Tibial nerve (tissue), 4 donors: Measurements from ENCODE around the gene PRKAB1. TPM values are rescaled to one million over a fixed set of nuclear protein-coding genes. Genes with fewer than 3 reads are reported as not detected.

Source experiments
- DNase-seq, 2 donors: peaks; one replicate each; pipeline ENCODE4 v3.0.0-alpha.2; 2019; ENCODE audit warnings: low spot score in 2 of 2
- H3K27ac ChIP-seq, 4 donors: fragments of 200-600 bp; sonication (generic) in 3 of 4; one replicate each; pipeline ENCODE4 v1.5.1; 2017 to 2019; ENCODE audit warnings: mild to moderate bottlenecking in 1 of 4
- H3K27me3 ChIP-seq, 2 donors: fragments of 200-600 bp; sonication (generic) in 1 of 2; one replicate each; pipeline versions ENCODE4 v1.5.1 to v1.6.0; 2017 to 2019
- H3K36me3 ChIP-seq, 3 donors: fragments of 200-600 bp; sonication (generic); one replicate each; pipeline ENCODE4 v1.5.1; 2018 to 2019
- H3K4me1 ChIP-seq, 4 donors: fragments of 200-600 bp; sonication (generic) in 3 of 4; one replicate each; pipeline ENCODE4 v1.5.1; 2017 to 2019
- H3K4me3 ChIP-seq, 4 donors: fragments of 200-600 bp; sonication (generic) in 3 of 4; one replicate each; pipeline ENCODE4 v1.5.1; 2017 to 2019; ENCODE audit warnings: mild to moderate bottlenecking in 1 of 4, moderate library complexity in 1 of 4
- H3K9me3 ChIP-seq, 4 donors: fragments of 200-600 bp; sonication (generic) in 3 of 4; one replicate each; pipeline ENCODE4 v1.5.1; 2017 to 2019
- EP300 ChIP-seq, 2 donors: sonication (generic); formaldehyde crosslinking; IDR thresholded peaks; one replicate each; pipeline ENCODE4 v1.6.1; 2017; ENCODE audit warnings: antibody characterized with exemption in 2 of 2, mild to moderate bottlenecking in 1 of 2
- POLR2A ChIP-seq, 2 donors: fragments of 450-650 bp; IDR thresholded peaks; one replicate each; pipeline ENCODE4 v1.6.1; 2017; ENCODE audit warnings: antibody characterized with exemption in 2 of 2, mild to moderate bottlenecking in 2 of 2, moderate library complexity in 2 of 2
- WGBS, 2 donors: methylation state at CpG; one replicate each; pipeline ENCODE4 v1.1.5; 2018; 5-methylcytosine and 5-hydroxymethylcytosine counted together
- total RNA-seq, 4 donors: library from RNA; depleted of rRNA; stranded (reverse); fragments of >200 nt; gene quantifications; one replicate each; pipeline ENCODE4 v1.1.0, GENCODE V29; 2016
- TF ChIP-seq, protein P1 (sequence below), 5 experiments: fragments of 200-600 bp in 3 of 5; fragments of 450-650 bp in 2 of 5; sonication (generic) in 3 of 5; IDR thresholded peaks; one replicate each; pipeline ENCODE4 v1.5.1; 2016 to 2019; ENCODE audit warnings: antibody characterized with exemption in 5 of 5, mild to moderate bottlenecking in 3 of 5, moderate library complexity in 2 of 5

PRKAB1 gene
- total RNA-seq, 4 donors from 2014 or later = 24.5 to 40.6 (median 28.3) TPM

DNA sequence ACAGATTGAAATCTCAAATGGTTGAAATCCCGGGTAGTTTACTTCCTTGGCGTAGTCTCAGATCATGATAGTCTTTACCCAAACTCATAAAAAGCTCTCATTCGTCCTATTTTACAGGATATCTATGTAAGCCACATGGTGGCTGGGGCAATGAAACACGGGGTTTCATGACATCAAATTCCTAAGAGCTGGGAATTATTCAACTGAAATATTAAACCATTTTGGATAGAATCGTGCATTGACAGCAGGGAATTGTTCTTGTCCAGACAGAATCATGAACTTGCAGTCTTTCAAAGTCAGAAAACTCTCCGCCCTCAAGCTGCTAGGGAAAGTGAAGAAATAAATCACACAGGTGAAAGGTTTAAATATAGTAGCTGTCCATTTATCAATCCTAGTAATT lies 33.2 kb upstream of the PRKAB1 start:
- Histone ChIP-seq H3K27me3 (peaks cover 0 to 8% of the 10 kb centered on the region in 2 donors), H3K4me3 (no peak overlapping the region), H3K4me1 (no peaks in the 10 kb centered on the region), H3K9me3 (no peaks in the 10 kb centered on the region), H3K36me3 (no peaks in the 10 kb centered on the region), H3K27ac (no peak overlapping the region)
- 28 to 36% methylated on average over 6 of the region's 6 CpGs for WGBS, 2 donors
- DNase-seq = no peak
- TF ChIP-seq, protein P1, sequence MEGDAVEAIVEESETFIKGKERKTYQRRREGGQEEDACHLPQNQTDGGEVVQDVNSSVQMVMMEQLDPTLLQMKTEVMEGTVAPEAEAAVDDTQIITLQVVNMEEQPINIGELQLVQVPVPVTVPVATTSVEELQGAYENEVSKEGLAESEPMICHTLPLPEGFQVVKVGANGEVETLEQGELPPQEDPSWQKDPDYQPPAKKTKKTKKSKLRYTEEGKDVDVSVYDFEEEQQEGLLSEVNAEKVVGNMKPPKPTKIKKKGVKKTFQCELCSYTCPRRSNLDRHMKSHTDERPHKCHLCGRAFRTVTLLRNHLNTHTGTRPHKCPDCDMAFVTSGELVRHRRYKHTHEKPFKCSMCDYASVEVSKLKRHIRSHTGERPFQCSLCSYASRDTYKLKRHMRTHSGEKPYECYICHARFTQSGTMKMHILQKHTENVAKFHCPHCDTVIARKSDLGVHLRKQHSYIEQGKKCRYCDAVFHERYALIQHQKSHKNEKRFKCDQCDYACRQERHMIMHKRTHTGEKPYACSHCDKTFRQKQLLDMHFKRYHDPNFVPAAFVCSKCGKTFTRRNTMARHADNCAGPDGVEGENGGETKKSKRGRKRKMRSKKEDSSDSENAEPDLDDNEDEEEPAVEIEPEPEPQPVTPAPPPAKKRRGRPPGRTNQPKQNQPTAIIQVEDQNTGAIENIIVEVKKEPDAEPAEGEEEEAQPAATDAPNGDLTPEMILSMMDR (IDR thresholded peaks at IDR 0.05) = no peak
- TF ChIP-seq EP300 (IDR thresholded peaks at IDR 0.05) = no peak
- no peak for TF ChIP-seq POLR2A (IDR thresholded peaks at IDR 0.05)

DNA sequence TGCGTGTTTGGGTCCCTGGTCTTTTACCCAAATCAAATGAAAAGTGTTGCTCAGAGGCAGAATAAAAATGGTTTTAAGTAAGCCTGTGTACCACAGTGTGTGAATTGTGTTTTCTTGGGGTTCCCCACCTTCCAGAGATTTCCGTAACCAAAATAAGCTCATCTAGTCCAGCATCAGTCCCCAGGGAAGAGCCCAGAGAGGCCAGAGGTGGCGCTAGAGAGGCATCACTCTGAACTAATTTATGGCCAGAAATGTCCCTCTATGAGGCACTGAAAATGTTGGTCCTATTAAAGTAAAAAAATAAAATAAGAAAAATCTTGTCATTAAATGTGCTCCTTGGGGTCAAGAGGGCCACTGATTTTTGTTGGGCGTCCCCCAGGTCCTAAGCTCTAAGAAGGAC lies 24.9 kb upstream of the PRKAB1 start:
- H3K36me3 ChIP-seq = no peaks in the 10 kb centered on the region
- H3K4me3 ChIP-seq = no peak overlapping the region
- no peaks in the 10 kb centered on the region for H3K4me1 ChIP-seq
- 66 to 68% methylated on average over 4 of the region's 4 CpGs for WGBS, 2 donors
- no peak for TF ChIP-seq POLR2A (IDR thresholded peaks at IDR 0.05)
- TF ChIP-seq, protein P1 (IDR thresholded peaks at IDR 0.05) = peak in 1 of 5 experiments; percentile 6
- H3K9me3 ChIP-seq = no peaks in the 10 kb centered on the region
- no peak overlapping the region for H3K27ac ChIP-seq
- no peaks in the 10 kb centered on the region for H3K27me3 ChIP-seq
- no peak for DNase-seq

DNA sequence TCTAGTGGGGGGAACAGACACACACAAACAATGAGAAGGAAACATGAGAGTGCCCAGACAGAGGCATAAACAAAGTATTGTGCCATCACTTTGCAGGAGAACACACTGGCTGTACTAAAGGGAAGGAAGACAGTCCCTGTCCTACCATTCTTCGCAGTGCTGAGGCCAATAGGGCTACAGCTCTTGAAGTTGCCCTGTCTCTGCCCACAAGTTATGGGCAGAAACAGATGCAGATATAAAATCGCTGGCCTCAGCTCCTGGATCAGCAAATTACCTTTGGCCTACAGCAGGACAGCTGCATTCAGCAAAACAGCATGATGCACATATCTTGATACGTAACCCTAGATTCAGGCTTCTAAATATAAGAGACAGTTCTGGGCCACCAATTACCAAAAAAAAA lies 23.0 kb upstream of the PRKAB1 start:
- no peaks in the 10 kb centered on the region for H3K27me3 ChIP-seq
- no peak overlapping the region for H3K4me3 ChIP-seq
- TF ChIP-seq POLR2A (IDR thresholded peaks at IDR 0.05) = no peak
- TF ChIP-seq, protein P1 (IDR thresholded peaks at IDR 0.05) = no peak
- TF ChIP-seq EP300 (IDR thresholded peaks at IDR 0.05) = no peak
- no peaks in the 10 kb centered on the region for H3K36me3 ChIP-seq
- H3K27ac ChIP-seq = no peak overlapping the region
- WGBS, 2 donors = 88 to 94% methylated on average over 3 of the region's 3 CpGs
- H3K9me3 ChIP-seq = no peaks in the 10 kb centered on the region
- H3K4me1 ChIP-seq = no peaks in the 10 kb centered on the region
- no peak for DNase-seq

DNA sequence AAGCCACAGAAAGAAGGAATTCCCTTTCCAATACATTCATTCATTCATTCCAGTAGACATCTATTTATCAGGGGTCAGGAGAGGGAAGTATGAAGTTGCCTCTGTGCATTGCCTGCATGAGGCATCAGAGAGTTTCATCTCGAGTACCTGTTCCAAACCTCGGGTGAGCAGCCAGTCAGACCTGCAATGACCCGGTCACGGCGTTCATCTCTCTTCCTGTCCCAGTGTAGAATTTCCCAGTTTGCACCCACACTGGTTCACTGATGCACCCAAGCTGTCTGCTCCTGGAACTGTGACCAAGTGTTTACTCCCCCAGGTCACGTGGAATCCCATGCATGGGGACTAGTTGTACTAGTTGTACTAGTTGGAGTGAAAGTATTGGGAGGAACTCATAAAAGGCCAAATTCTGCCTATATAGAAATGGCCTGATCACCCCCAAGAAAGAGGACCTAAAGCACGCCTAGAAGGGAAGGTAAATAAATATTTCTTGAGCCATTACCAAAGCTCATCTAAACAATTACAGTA lies 22.3 kb upstream of the PRKAB1 start:
- H3K4me1 ChIP-seq = no peaks in the 10 kb centered on the region
- no peak for DNase-seq
- TF ChIP-seq EP300 (IDR thresholded peaks at IDR 0.05) (no peak), POLR2A (IDR thresholded peaks at IDR 0.05) (no peak)
- TF ChIP-seq, protein P1 (IDR thresholded peaks at IDR 0.05) = no peak
- H3K27me3 ChIP-seq = no peaks in the 10 kb centered on the region
- 91 to 92% methylated on average over 7 of the region's 7 CpGs for WGBS, 2 donors
- H3K9me3 ChIP-seq = no peaks in the 10 kb centered on the region
- no peaks in the 10 kb centered on the region for H3K36me3 ChIP-seq
- H3K4me3 ChIP-seq = no peak overlapping the region
- no peak overlapping the region for H3K27ac ChIP-seq

DNA sequence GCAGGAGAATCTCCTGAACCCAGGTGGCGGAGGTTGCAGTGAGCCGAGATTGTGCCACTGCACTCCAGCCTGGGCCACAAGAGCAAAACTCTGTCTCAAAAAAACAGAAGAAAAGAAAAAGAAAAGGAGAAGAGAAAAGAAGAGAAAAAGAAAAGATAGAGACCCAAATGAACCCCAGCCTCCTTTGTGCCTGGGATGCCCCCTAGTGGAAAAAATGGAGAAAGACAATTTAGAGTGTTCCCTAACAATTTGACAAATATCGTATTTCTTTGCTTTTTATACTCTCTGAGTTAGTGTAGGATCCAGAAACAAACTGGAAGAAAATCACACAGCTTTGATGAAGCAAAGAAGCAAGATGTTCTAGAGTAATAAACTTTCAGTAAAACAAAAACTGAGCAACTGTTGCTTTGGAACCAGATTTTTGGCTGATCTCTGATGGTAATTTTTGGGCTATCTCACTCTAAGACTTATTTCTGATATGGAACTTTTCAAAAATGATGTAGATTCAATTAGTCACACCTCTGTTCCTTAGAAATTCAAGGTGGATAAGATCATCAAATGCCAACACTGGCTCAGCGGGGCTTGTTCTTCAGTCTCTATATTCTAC lies 18.6 kb upstream of the PRKAB1 start:
- Histone ChIP-seq H3K4me1 (no peaks in the 10 kb centered on the region), H3K27me3 (no peaks in the 10 kb centered on the region), H3K36me3 (no peaks in the 10 kb centered on the region), H3K9me3 (peaks cover 0 to 32% (median 3%) of the 10 kb centered on the region in 4 donors), H3K27ac (no peak overlapping the region), H3K4me3 (no peak overlapping the region)
- TF ChIP-seq, protein P1 (IDR thresholded peaks at IDR 0.05) = peak in 4 of 5 experiments; percentile 25 to 45 (median 40)
- TF ChIP-seq POLR2A (IDR thresholded peaks at IDR 0.05) = no peak
- DNase-seq = no peak
- 65 to 68% methylated on average over 4 of the region's 4 CpGs for WGBS, 2 donors
